ELR (cell line): ENCODE results near the gene NOL4L.
"Not testable (repeated sequence)": the region's sequence is repeated elsewhere in the genome, so short reads cannot be mapped to it uniquely, and the experiment has no call there.

Experiments used
- DNase-seq: peaks from one replicate; pipeline ENCODE4 v3.0.0-alpha.2; 2015; ENCODE audit warnings: low read depth

Gene NOL4L

GRCh38 chr20:32421290-32421689 is 163.8 kb downstream of the NOL4L start:
- no peak for DNase-seq

DNA sequence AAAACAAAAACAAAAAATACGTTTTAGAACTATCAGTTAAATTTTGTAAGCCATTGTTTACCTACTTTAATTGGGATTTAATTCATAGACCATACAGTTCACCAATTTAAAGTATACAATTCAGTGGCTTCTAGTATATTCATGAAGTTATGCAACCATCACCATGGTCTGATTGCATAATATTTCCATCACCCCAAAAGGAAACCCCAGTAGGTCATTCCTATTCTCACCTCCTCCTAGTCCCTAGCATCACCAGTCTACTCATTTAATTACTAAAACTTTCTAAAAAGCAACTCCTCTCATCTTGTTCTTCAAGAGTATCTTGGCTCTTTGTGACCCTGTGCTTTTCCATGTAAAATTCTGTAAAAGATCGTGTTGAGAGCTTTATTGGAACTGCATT is 166.8 kb downstream of the NOL4L start:
- DNase-seq, result no peak

- no peak for DNase-seq
Observed at GRCh38 chr20:32416206-32416605, 168.9 kb downstream of the NOL4L start.

DNA sequence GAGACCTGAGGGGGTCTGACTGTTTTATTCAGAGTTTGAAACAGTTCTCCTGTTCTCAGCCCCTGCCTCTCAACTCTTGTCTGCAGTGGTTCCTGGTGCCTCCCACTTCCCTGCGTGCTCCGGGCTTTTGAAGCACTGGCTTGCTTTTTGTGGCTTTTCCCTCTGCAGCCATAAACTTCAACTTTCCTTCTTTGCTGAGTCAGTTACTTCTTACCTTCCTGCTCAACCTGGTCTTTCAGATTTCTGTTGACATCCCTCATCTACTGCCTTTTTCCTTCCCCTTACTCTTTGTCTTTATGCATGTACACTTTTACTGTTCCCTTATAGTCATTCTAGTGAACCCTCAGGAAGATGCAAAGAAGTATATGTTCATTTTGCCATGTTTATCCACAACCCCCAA is 169.6 kb downstream of the NOL4L start:
- no peak for DNase-seq

DNA sequence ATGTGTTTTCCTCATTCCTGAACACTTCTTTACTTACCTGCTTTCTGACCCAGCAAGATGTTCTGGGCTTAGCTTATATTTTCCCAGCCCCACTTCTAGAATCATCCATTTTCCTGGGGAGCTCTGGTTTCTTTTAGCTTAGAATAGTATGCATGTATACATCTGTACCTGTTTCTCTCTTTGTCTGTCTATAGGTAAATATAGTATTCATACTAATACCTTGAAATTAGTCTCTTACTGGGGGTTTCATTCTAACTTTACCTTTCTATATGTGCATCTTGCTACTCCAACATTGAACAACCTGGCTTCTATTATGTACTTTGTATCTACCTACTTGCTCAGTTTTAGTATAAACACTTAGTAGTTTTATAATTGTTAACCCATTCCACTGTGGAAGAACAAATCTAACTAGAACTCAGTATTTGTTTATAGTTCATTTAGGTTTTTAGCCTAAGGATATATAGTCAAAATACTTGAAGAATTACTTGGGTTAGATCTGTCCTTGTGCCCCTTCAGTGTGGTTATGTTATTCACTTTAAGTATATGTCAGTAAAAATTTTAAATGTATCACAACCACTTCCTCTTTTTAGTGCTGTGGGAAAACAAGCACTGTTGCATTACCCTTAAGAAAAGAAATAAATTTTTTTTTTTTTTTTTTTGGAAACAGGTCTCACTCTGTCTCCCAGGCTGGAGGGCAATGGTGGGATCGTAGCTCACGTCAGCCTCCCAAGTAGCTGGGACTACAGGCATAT is 173.0 kb downstream of the NOL4L start:
- peak; percentile 52 for DNase-seq

DNA sequence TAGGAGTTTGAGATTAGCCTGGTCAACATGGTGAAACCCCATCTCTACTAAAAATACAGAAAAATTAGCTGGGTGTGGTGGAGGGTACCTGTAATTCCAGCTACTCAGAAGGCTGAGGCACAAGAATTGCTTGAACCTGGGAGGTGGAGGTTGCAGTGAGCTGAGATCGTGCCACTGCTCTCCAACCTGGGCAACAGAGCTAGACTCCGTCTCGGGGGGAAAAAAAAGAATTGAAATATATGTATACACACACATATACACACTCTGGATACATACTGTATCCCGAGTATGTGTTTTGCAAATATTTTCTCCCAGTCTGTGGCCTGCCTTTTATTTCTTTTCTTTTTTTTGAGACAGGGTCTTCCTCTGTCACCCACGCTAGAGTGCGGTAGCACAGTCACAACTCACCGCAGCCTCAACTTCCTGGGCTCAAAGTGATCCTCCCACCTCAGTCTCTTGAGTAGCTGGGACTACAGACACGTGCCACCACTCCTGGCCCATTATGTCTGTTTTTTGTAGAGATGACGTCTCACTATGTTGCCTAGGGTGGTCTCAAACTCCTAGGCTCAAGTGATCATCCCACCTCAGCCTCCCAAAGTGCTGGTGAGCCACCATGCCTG is 177.9 kb downstream of the NOL4L start:
- DNase-seq, result not testable (repeated sequence)

DNA sequence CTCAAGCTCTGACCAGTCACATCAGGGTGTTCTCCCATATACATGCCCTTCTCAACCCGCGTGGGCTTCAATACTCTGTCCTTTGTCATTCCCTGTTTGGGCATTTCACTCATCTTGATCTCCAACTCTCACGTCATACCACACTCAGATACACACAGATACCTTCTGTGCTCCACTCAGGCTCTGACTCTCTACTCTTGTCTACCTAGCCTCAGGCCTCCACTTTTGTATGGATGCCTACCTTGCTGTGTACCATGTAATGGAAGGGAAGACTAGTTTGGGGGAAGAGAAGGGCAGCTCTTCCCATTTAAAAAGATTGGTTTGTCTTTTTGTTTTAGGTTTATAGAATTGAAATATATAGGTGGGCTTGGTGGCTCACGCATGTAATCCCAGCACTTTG is 178.4 kb downstream of the NOL4L start:
- DNase-seq, result no peak

DNA sequence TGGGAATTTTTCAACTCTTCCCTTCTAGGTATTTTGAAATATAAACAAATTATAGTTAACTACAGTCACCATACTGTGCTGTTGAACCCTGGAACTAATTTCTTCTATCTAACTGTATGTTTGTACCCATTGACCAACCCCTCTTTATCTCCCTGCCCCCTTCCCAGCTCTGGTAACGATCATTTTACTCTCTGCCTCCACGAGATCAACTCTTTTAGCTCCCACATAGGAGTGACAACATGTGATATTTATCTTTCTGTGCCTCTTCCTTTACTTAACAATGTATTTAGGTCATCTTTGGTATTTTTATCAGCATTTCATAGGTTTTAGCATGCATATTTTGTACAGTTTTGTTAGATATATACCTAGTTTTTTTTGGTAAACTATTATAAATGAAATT is 181.1 kb downstream of the NOL4L start:
- no peak for DNase-seq

- no peak for DNase-seq
Observed at GRCh38 chr20:32400476-32400875, 184.7 kb downstream of the NOL4L start.

DNA sequence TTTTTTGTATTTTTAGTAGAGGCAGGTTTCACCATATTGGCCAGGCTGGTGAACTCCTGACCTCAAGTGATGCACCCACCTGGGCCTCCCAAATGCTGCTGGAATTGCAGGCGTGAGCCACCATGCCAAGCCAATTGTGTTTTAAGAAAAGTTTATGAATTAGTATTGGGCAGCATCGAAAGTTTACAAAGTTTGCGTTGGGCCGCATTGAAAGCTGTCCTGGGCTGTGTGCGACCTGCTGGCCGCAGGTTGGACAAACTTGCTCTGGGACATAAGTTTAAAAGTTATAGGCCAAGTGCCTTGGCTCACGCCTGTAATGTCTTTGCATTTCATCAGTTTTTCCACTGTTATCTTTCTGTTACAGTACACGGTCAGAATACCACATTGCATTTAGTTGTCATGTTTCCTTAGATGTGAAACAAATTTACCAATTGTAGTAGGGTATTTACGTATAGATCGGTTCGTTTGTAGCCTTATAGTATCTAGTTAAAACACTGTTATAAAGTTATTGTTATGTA is 187.5 kb downstream of the NOL4L start:
- no peak for DNase-seq

DNA sequence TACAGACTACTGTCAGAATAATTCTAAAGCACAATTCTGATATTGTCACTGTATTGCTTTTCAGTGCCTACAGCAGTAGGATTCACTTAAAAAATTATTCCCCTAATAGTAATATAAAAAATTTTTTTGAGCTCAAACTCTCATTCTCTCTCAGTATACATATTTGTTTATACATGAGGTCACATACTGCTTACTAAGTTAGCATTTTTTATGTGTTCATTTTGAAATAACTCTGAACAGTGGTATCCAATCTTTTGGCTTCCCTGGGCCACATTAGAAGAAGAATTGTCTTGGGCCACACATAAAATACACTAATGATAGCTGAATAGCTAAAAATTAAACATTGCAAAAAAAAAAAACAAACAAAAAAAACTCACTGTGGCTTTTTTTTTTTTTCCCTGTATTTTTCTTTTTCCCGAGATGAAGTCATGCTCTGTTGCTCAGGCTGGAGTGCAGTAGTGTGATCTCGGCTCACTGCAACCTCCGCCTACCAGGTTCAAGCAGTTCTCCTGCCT is 188.4 kb downstream of the NOL4L start:
- peak; percentile 15 for DNase-seq

GRCh38 chr20:32395066-32395465 is 190.1 kb downstream of the NOL4L start:
- no peak for DNase-seq
